Heart left ventricle (tissue), 16 donors: ENCODE results near the gene NADSYN1. TPM values are rescaled to one million over a fixed set of nuclear protein-coding genes. Genes with fewer than 3 reads are reported as not detected.
A peak's percentile ranks its signal among the peaks of the same experiment; 100 is the strongest.

Experiments
- ATAC-seq, 4 donors: fragments of 200-7000 bp; cut with Tn5 transposase; one replicate each; pipeline ENCODE4 v1.9.1; 2020 to 2022; ENCODE audit warnings: moderate library complexity in 4 of 4, mild to moderate bottlenecking in 3 of 4, moderate number of reproducible peaks in 1 of 4
- DNase-seq, 5 donors: peaks; one replicate each; pipeline ENCODE4 v3.0.0-alpha.2; 2020
- H3K27ac ChIP-seq, 12 donors: fragments of 200-600 bp; sonication (generic) in 4 of 12; one replicate each; pipeline versions ENCODE4 v1.5.0 to v1.8.0; 2016 to 2022; ENCODE audit warnings: mild to moderate bottlenecking in 2 of 12
- H3K27me3 ChIP-seq, 9 donors: fragments of 200-600 bp; sonication (generic) in 2 of 9; one replicate each; pipeline versions ENCODE4 v1.5.1 to v1.8.0; 2016 to 2022; ENCODE audit warnings: mild to moderate bottlenecking in 3 of 9
- H3K36me3 ChIP-seq, 9 donors: fragments of 200-600 bp; sonication (generic) in 2 of 9; one replicate each; pipeline versions ENCODE4 v1.5.0 to v1.8.0; 2018 to 2022; ENCODE audit warnings: mild to moderate bottlenecking in 2 of 9
- H3K4me1 ChIP-seq, 12 donors: fragments of 200-600 bp; sonication (generic) in 4 of 12; one replicate each; pipeline versions ENCODE4 v1.5.0 to v1.8.0; 2016 to 2022; ENCODE audit warnings: mild to moderate bottlenecking in 3 of 12
- H3K4me3 ChIP-seq, 12 donors: fragments of 200-600 bp; sonication (generic) in 4 of 12; one replicate each; pipeline versions ENCODE4 v1.5.0 to v1.8.0; 2017 to 2022; ENCODE audit warnings: mild to moderate bottlenecking in 9 of 12, moderate library complexity in 4 of 12
- H3K9me3 ChIP-seq, 12 donors: fragments of 200-600 bp; sonication (generic) in 4 of 12; one replicate each; pipeline versions ENCODE4 v1.5.0 to v1.8.0; 2016 to 2022; ENCODE audit warnings: mild to moderate bottlenecking in 1 of 12
- CTCF ChIP-seq, 12 donors: fragments of 200-600 bp; sonication (generic) in 4 of 12; IDR thresholded peaks; one replicate each; pipeline versions ENCODE4 v1.5.0 to v1.8.0; 2018 to 2022; ENCODE audit warnings: antibody characterized with exemption in 12 of 12, mild to moderate bottlenecking in 5 of 12
- POLR2A ChIP-seq, 2 donors: fragments of 450-650 bp; IDR thresholded peaks; one replicate each; pipeline ENCODE4 v1.6.1; 2017; ENCODE audit warnings: antibody characterized with exemption in 2 of 2, mild to moderate bottlenecking in 2 of 2, moderate library complexity in 2 of 2
- WGBS, 4 donors: extraction: QIAGEN DNeasy Blood & Tissue Kit in 2 of 4; methylation state at CpG; one replicate each; pipeline versions ENCODE4 v1.1.5 to v1.1.7; 2013 to 2018; 5-methylcytosine and 5-hydroxymethylcytosine counted together
- intact Hi-C, 10 donors: fragments of 100-400 bp; cut with DNase I; formaldehyde crosslinking; loops; one replicate each; pipeline versions ENCODE4 v1.11.1 to v1.14.2; 2022
- polyA plus RNA-seq, 2 donors: library from polyadenylated mRNA; stranded (reverse); fragments of 200-250 nt; gene quantifications; one replicate each; pipeline ENCODE4 v1.2.3, GENCODE V29; 2013
- total RNA-seq, 9 donors: library from RNA; depleted of rRNA in 2 of 9; stranded (reverse); fragments of >200 nt in 2 of 9; fragmentation: NEBNext Ultra II Directional in 3 of 9; extraction: Animal tissue kit (Norgen Biotek cat#: 25700) in 3 of 9; gene quantifications; one replicate each; pipeline versions ENCODE4 v1.1.0 to v1.2.4, GENCODE V29; 2016 to 2023
- donor health status: ischemic (EF 13 %, LVEDD 7.1; RV severe dilation, severe dysfunction).
- donor health status: healthy with polysubstance abuse.
- donor health status: DM: no; HTN: yes; CAD: no.
- donor health status: DM: no; HTN: no; CAD: no.
- donor health status: ischemic (EF 25% LVEDD 6.9; RV normal size, moderate dysfunction).
- donor health status: ischemic (EF 25% LVEDD 5.7; RV mildly dilated, moderate dysfunction).
- donor health status: healthy.
- donor health status: DM: yes; HTN: yes; CAD: no.
- donor health status: ischemic (EF 35%, LVEDD 5.7; RV mildly dilated, moderate dysfunction).
- donor health status: nonischemic (EF 11% LVEDD 7.7; RV severe dilation, severe dysfunction).
- donor health status: DM: yes; HTN: yes; CAD: no.
- donor health status: PGD.
- donor health status: ischemic (EF 29% LVEDD 5.4; RV normal size, mild dysfunction).
- donor health status: nonischemic (EF 23%, LVEDD 6.1; RV moderate dilation, normal function).

The NADSYN1 gene
- total and polyA plus RNA-seq, 11 donors: 11.4 to 41.9 (median 19.4) TPM

GRCh38 chr11:71444811-71445210, 8.2 kb upstream of the NADSYN1 start:
- ATAC-seq: no peak
- peaks cover 0 to 45% (median 18%) of the 10 kb centered on the region in 9 donors for H3K36me3 ChIP-seq
- peaks cover 0 to 6% (median 0%) of the 10 kb centered on the region in 12 donors for H3K9me3 ChIP-seq
- intact Hi-C loops: no loop called here
- H3K4me3 ChIP-seq: no peak overlapping the region
- TF ChIP-seq CTCF (IDR thresholded peaks at IDR 0.05) (no peak), POLR2A (IDR thresholded peaks at IDR 0.05) (no peak)
- peaks cover 0 to 28% (median 11%) of the 10 kb centered on the region in 12 donors for H3K4me1 ChIP-seq
- DNase-seq: no peak
- H3K27ac ChIP-seq: no peak overlapping the region
- H3K27me3 ChIP-seq: no peaks in the 10 kb centered on the region
- 95 to 98% (median 97%) methylated on average over 6 of the region's 6 CpGs for WGBS, 4 donors

GRCh38 chr11:71446150-71446549, 6.9 kb upstream of the NADSYN1 start:
- ATAC-seq: no peak
- Histone ChIP-seq H3K4me3 (no peak overlapping the region), H3K36me3 (peaks cover 0 to 35% (median 17%) of the 10 kb centered on the region in 9 donors), H3K9me3 (peaks cover 0 to 6% (median 0%) of the 10 kb centered on the region in 12 donors), H3K4me1 (peaks cover 0 to 31% (median 11%) of the 10 kb centered on the region in 12 donors), H3K27me3 (no peaks in the 10 kb centered on the region), H3K27ac (no peak overlapping the region)
- intact Hi-C loops: no loop called here
- TF ChIP-seq POLR2A (IDR thresholded peaks at IDR 0.05): no peak
- no peak for TF ChIP-seq CTCF (IDR thresholded peaks at IDR 0.05)
- WGBS, 4 donors: 96 to 100% (median 97%) methylated on average over 1 of the region's 1 CpG
- DNase-seq: no peak

- 58 to 64% (median 61%) methylated on average over 9 of the region's 9 CpGs for WGBS, 4 donors
- peak overlapping the region in 7 of 12 donors; percentile 41 to 78 (median 58) for H3K27ac ChIP-seq
- ATAC-seq: no peak
These were observed 5.9 kb upstream of the NADSYN1 start for GRCh38 chr11:71446942-71447688.

More at GRCh38 chr11:71446942-71447688, 5.9 kb upstream of the NADSYN1 start:
- Histone ChIP-seq H3K36me3 (peaks cover 0 to 26% (median 17%) of the 10 kb centered on the region in 9 donors), H3K27me3 (no peaks in the 10 kb centered on the region), H3K4me1 (peaks cover 0 to 37% (median 16%) of the 10 kb centered on the region in 12 donors), H3K9me3 (peaks cover 0 to 6% (median 0%) of the 10 kb centered on the region in 12 donors), H3K4me3 (peak overlapping the region in 10 of 12 donors; percentile 59 to 98 (median 80))
- peak in 1 of 5 donors; percentile 20 for DNase-seq
- TF ChIP-seq POLR2A (IDR thresholded peaks at IDR 0.05) (no peak), CTCF (IDR thresholded peaks at IDR 0.05) (no peak)
- intact Hi-C loops: no loop called here
